WTC11 (cell line): ENCODE measurements around the gene BANF2. TPM values are rescaled to one million over a fixed set of nuclear protein-coding genes. Genes with fewer than 3 reads are reported as not detected.

Experiments
- ATAC-seq: fragments of 200-7000 bp; cut with Tn5 transposase; 2 replicates; pipeline ENCODE4 v1.10.0; 2021; ENCODE audit warnings: mild to moderate bottlenecking, moderate library complexity
- CTCF ChIA-PET: fragments of 300-600 bp; sonication (Branson Sonifier 250); formaldehyde crosslinking; loops from one replicate; lab custom pipeline; 2021; ENCODE audit warnings: antibody characterized with exemption; lab: Charles Lee
- POLR2A ChIA-PET: fragments of 350-600 bp; sonication (Branson Sonifier 250); formaldehyde crosslinking; loops from one replicate; lab custom pipeline; 2021; ENCODE audit warnings: antibody characterized with exemption; lab: Charles Lee
- DNase-seq: peaks from one replicate; pipeline ENCODE4 v3.0.0; 2021; ENCODE audit warnings: low spot score
- H3K27ac Mint-ChIP-seq: 2 replicates; pipeline ENCODE4 v1.8.0; 2021; ENCODE audit warnings: mixed read lengths
- H3K27me3 Mint-ChIP-seq: 2 replicates; pipeline ENCODE4 v1.8.0; 2021; ENCODE audit warnings: low read depth, mild to moderate bottlenecking, moderate library complexity, mixed read lengths
- H3K36me3 Mint-ChIP-seq: 2 replicates; pipeline ENCODE4 v1.8.0; 2021; ENCODE audit warnings: mixed read lengths
- H3K4me1 Mint-ChIP-seq: 2 replicates; pipeline ENCODE4 v1.8.0; 2022; ENCODE audit warnings: mixed read lengths
- H3K4me3 Mint-ChIP-seq: 2 replicates; pipeline ENCODE4 v1.8.0; 2021; ENCODE audit warnings: mild to moderate bottlenecking, moderate library complexity, mixed read lengths
- H3K9me3 Mint-ChIP-seq: 2 replicates; pipeline ENCODE4 v1.8.0; 2021; ENCODE audit warnings: mixed read lengths
- FOXK1 ChIP-seq: sonication (generic); formaldehyde crosslinking; IDR thresholded peaks from 2 replicates; pipeline ENCODE4 v1.8.0; 2022; ENCODE audit warnings: mild to moderate bottlenecking, moderate library complexity, missing genetic modification reagents
- NFATC4 ChIP-seq: fragments of 250-450 bp; sonication (Bioruptor Pico); IDR thresholded peaks from 2 replicates; pipeline ENCODE4 v1.9.0; 2021; ENCODE audit warnings: mild to moderate bottlenecking
- SMAD4 ChIP-seq: sonication (generic); formaldehyde crosslinking; IDR thresholded peaks from 2 replicates; pipeline ENCODE4 v1.8.0; 2022; ENCODE audit warnings: mild to moderate bottlenecking, missing genetic modification reagents
- ZNF263 ChIP-seq: sonication (generic); formaldehyde crosslinking; IDR thresholded peaks from 2 replicates; pipeline ENCODE4 v1.8.1; 2022; ENCODE audit warnings: low read depth, mild to moderate bottlenecking, moderate library complexity, missing genetic modification reagents
- total RNA-seq: library from RNA; stranded (reverse); gene quantifications from 3 replicates; pipeline ENCODE4 v1.2.3, GENCODE V29; 2021
- TF ChIP-seq, protein P1 (sequence below): sonication (generic); formaldehyde crosslinking; IDR thresholded peaks from 2 replicates; pipeline ENCODE4 v1.8.1; 2023; ENCODE audit warnings: mild to moderate bottlenecking, missing genetic modification reagents, moderate library complexity
- TF ChIP-seq, protein P2 (sequence below): sonication (generic); formaldehyde crosslinking; IDR thresholded peaks from 2 replicates; pipeline ENCODE4 v1.8.1; 2023; ENCODE audit warnings: mild to moderate bottlenecking, missing genetic modification reagents, borderline replicate concordance
- TF ChIP-seq, protein P3 (sequence below): sonication (generic); formaldehyde crosslinking; IDR thresholded peaks from 2 replicates; pipeline ENCODE4 v1.8.1; 2023; ENCODE audit warnings: mild to moderate bottlenecking, missing genetic modification reagents
- TF ChIP-seq, protein P4 (sequence below): sonication (generic); formaldehyde crosslinking; IDR thresholded peaks from 2 replicates; pipeline ENCODE4 v1.8.1; 2023; ENCODE audit warnings: mild to moderate bottlenecking, missing genetic modification reagents
- TF ChIP-seq, protein P5 (sequence below): sonication (generic); formaldehyde crosslinking; IDR thresholded peaks from 2 replicates; pipeline ENCODE4 v1.8.0; 2023; ENCODE audit warnings: mild to moderate bottlenecking, missing genetic modification reagents
- TF ChIP-seq, protein P6 (sequence below): sonication (generic); formaldehyde crosslinking; IDR thresholded peaks from 2 replicates; pipeline ENCODE4 v1.8.1; 2023; ENCODE audit warnings: mild to moderate bottlenecking, moderate library complexity, missing genetic modification reagents
- TF ChIP-seq, protein P7 (sequence below): sonication (generic); formaldehyde crosslinking; IDR thresholded peaks from 2 replicates; pipeline ENCODE4 v1.8.1; 2022; ENCODE audit warnings: missing genetic modification reagents, borderline replicate concordance

BANF2 gene
- total RNA-seq, 1 experiment from 2014 or later: not detected

DNA sequence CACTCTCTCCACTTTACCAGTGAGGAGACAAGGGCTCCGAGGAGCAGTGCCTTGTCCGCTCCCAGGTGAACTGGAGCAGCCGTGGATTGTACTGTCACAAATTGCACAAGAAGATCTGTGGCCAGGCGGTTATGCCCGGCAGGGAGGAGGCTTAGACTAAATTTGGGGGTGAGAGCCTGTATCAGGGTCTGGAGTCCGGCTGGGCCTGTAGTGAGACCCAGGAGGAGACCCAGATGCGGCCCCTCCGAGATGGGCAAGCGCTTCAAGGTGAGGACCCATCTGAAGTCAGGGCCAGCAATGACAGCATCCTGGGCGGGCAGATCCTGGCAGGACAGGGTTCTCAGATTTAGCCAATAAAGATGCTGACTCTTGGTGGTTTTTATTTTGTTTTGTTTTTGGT is 27.6 kb downstream of the BANF2 start:
- peaks cover 5% of the 10 kb centered on the region; the same call in 1 of the 2 replicates for H3K4me1 Mint-ChIP-seq
- DNase-seq (no peak), ATAC-seq (no peak)
- H3K4me3 Mint-ChIP-seq: no peak overlapping the region
- CTCF ChIA-PET: no interaction called here
- POLR2A ChIA-PET: no interaction called here
- TF ChIP-seq, protein P1, sequence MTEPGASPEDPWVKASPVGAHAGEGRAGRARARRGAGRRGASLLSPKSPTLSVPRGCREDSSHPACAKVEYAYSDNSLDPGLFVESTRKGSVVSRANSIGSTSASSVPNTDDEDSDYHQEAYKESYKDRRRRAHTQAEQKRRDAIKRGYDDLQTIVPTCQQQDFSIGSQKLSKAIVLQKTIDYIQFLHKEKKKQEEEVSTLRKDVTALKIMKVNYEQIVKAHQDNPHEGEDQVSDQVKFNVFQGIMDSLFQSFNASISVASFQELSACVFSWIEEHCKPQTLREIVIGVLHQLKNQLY: no peak
- TF ChIP-seq ZNF263 (CRISPR knock-in tag) (no peak), SMAD4 (CRISPR knock-in tag) (no peak), FOXK1 (CRISPR knock-in tag) (no peak), NFATC4 (CRISPR knock-in tag) (no peak)
- TF ChIP-seq, protein P2, sequence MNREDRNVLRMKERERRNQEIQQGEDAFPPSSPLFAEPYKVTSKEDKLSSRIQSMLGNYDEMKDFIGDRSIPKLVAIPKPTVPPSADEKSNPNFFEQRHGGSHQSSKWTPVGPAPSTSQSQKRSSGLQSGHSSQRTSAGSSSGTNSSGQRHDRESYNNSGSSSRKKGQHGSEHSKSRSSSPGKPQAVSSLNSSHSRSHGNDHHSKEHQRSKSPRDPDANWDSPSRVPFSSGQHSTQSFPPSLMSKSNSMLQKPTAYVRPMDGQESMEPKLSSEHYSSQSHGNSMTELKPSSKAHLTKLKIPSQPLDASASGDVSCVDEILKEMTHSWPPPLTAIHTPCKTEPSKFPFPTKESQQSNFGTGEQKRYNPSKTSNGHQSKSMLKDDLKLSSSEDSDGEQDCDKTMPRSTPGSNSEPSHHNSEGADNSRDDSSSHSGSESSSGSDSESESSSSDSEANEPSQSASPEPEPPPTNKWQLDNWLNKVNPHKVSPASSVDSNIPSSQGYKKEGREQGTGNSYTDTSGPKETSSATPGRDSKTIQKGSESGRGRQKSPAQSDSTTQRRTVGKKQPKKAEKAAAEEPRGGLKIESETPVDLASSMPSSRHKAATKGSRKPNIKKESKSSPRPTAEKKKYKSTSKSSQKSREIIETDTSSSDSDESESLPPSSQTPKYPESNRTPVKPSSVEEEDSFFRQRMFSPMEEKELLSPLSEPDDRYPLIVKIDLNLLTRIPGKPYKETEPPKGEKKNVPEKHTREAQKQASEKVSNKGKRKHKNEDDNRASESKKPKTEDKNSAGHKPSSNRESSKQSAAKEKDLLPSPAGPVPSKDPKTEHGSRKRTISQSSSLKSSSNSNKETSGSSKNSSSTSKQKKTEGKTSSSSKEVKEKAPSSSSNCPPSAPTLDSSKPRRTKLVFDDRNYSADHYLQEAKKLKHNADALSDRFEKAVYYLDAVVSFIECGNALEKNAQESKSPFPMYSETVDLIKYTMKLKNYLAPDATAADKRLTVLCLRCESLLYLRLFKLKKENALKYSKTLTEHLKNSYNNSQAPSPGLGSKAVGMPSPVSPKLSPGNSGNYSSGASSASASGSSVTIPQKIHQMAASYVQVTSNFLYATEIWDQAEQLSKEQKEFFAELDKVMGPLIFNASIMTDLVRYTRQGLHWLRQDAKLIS (CRISPR knock-in tag): no peak
- TF ChIP-seq, protein P3, sequence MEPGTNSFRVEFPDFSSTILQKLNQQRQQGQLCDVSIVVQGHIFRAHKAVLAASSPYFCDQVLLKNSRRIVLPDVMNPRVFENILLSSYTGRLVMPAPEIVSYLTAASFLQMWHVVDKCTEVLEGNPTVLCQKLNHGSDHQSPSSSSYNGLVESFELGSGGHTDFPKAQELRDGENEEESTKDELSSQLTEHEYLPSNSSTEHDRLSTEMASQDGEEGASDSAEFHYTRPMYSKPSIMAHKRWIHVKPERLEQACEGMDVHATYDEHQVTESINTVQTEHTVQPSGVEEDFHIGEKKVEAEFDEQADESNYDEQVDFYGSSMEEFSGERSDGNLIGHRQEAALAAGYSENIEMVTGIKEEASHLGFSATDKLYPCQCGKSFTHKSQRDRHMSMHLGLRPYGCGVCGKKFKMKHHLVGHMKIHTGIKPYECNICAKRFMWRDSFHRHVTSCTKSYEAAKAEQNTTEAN (CRISPR knock-in tag): no peak
- TF ChIP-seq, protein P4, sequence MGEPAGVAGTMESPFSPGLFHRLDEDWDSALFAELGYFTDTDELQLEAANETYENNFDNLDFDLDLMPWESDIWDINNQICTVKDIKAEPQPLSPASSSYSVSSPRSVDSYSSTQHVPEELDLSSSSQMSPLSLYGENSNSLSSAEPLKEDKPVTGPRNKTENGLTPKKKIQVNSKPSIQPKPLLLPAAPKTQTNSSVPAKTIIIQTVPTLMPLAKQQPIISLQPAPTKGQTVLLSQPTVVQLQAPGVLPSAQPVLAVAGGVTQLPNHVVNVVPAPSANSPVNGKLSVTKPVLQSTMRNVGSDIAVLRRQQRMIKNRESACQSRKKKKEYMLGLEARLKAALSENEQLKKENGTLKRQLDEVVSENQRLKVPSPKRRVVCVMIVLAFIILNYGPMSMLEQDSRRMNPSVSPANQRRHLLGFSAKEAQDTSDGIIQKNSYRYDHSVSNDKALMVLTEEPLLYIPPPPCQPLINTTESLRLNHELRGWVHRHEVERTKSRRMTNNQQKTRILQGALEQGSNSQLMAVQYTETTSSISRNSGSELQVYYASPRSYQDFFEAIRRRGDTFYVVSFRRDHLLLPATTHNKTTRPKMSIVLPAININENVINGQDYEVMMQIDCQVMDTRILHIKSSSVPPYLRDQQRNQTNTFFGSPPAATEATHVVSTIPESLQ (CRISPR knock-in tag): no peak
- TF ChIP-seq, protein P5, sequence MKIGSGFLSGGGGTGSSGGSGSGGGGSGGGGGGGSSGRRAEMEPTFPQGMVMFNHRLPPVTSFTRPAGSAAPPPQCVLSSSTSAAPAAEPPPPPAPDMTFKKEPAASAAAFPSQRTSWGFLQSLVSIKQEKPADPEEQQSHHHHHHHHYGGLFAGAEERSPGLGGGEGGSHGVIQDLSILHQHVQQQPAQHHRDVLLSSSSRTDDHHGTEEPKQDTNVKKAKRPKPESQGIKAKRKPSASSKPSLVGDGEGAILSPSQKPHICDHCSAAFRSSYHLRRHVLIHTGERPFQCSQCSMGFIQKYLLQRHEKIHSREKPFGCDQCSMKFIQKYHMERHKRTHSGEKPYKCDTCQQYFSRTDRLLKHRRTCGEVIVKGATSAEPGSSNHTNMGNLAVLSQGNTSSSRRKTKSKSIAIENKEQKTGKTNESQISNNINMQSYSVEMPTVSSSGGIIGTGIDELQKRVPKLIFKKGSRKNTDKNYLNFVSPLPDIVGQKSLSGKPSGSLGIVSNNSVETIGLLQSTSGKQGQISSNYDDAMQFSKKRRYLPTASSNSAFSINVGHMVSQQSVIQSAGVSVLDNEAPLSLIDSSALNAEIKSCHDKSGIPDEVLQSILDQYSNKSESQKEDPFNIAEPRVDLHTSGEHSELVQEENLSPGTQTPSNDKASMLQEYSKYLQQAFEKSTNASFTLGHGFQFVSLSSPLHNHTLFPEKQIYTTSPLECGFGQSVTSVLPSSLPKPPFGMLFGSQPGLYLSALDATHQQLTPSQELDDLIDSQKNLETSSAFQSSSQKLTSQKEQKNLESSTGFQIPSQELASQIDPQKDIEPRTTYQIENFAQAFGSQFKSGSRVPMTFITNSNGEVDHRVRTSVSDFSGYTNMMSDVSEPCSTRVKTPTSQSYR: no peak
- TF ChIP-seq, protein P6, sequence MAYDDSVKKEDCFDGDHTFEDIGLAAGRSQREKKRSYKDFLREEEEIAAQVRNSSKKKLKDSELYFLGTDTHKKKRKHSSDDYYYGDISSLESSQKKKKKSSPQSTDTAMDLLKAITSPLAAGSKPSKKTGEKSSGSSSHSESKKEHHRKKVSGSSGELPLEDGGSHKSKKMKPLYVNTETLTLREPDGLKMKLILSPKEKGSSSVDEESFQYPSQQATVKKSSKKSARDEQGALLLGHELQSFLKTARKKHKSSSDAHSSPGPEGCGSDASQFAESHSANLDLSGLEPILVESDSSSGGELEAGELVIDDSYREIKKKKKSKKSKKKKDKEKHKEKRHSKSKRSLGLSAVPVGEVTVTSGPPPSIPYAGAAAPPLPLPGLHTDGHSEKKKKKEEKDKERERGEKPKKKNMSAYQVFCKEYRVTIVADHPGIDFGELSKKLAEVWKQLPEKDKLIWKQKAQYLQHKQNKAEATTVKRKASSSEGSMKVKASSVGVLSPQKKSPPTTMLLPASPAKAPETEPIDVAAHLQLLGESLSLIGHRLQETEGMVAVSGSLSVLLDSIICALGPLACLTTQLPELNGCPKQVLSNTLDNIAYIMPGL: no peak
- TF ChIP-seq, protein P7, sequence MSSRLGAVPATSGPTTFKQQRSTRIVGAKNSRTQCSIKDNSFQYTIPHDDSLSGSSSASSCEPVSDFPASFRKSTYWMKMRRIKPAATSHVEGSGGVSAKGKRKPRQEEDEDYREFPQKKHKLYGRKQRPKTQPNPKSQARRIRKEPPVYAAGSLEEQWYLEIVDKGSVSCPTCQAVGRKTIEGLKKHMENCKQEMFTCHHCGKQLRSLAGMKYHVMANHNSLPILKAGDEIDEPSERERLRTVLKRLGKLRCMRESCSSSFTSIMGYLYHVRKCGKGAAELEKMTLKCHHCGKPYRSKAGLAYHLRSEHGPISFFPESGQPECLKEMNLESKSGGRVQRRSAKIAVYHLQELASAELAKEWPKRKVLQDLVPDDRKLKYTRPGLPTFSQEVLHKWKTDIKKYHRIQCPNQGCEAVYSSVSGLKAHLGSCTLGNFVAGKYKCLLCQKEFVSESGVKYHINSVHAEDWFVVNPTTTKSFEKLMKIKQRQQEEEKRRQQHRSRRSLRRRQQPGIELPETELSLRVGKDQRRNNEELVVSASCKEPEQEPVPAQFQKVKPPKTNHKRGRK (CRISPR knock-in tag): no peak
- TF ChIP-seq, all 79 proteins: peak for 0
- Mint-ChIP-seq H3K27me3 (no peaks in the 10 kb centered on the region; the same call in 1 of the 2 replicates), H3K36me3 (no peaks in the 10 kb centered on the region), H3K27ac (no peak overlapping the region), H3K9me3 (0 out of 2 replicates have a peak, but pooled peaks cover 3% of the 10 kb centered on the region)
